NCI-H748 (cell line): ENCODE data around the gene HIGD2B.
"Not testable (repeated sequence)": the region's sequence is repeated elsewhere in the genome, so short reads cannot be mapped to it uniquely, and the experiment has no call there.

Experiments
- DNase-seq: peaks from one replicate; lab custom pipeline; 2025; ENCODE audit not compliant: unreplicated experiment; lab: John Stamatoyannopoulos, UW

HIGD2B gene

GRCh38 chr15:72685925-72686794, at the start of gene HIGD2B, which contains the start of gene BBS4:
HIGD2B (minus strand) TSS chr15:72686182; CDS start chr15:72676374, 9,808 bp downstream.
BBS4 (plus strand) TSS chr15:72686207; CDS start chr15:72686228, 21 bp downstream.
- no peak for DNase-seq

GRCh38 chr15:72735111-72735510, 49.1 kb upstream of the HIGD2B start:
- no peak for DNase-seq

GRCh38 chr15:72733941-72734738, 48.2 kb upstream of the HIGD2B start:
- no peak for DNase-seq

- DNase-seq, result no peak
Measured at GRCh38 chr15:72732516-72732915, 46.5 kb upstream of the HIGD2B start.

- DNase-seq, result no peak
Measured at GRCh38 chr15:72732086-72732485, 46.1 kb upstream of the HIGD2B start.

- DNase-seq, result no peak
Measured at GRCh38 chr15:72728821-72729220, 42.8 kb upstream of the HIGD2B start.

- not testable (repeated sequence) for DNase-seq
Measured at GRCh38 chr15:72728249-72728648, 42.3 kb upstream of the HIGD2B start.

GRCh38 chr15:72727154-72727553, 41.2 kb upstream of the HIGD2B start:
- no peak for DNase-seq

- DNase-seq, result not testable (repeated sequence)
Measured at GRCh38 chr15:72725851-72726250, 39.9 kb upstream of the HIGD2B start.

GRCh38 chr15:72725446-72725845, 39.5 kb upstream of the HIGD2B start:
- no peak for DNase-seq

- DNase-seq, result no peak
Measured at GRCh38 chr15:72724028-72724427, 38.0 kb upstream of the HIGD2B start.

GRCh38 chr15:72722071-72722696, 36.2 kb upstream of the HIGD2B start:
- peak; percentile 50 for DNase-seq

- DNase-seq, result not testable (repeated sequence)
Measured at GRCh38 chr15:72708551-72709303, 22.7 kb upstream of the HIGD2B start.

GRCh38 chr15:72706266-72706665, 20.3 kb upstream of the HIGD2B start:
- no peak for DNase-seq

- DNase-seq, result no peak
Measured at GRCh38 chr15:72700076-72700475, 14.1 kb upstream of the HIGD2B start.

GRCh38 chr15:72698938-72699337, 13.0 kb upstream of the HIGD2B start:
- DNase-seq, result no peak

- no peak for DNase-seq
Measured at GRCh38 chr15:72690938-72691337, 5.0 kb upstream of the HIGD2B start.

- no peak for DNase-seq
Measured at GRCh38 chr15:72688697-72689096, 2.7 kb upstream of the HIGD2B start.

GRCh38 chr15:72685301-72685924, 569 bp downstream of the HIGD2B start:
- DNase-seq, result no peak

GRCh38 chr15:72682772-72683171, 3.2 kb downstream of the HIGD2B start:
- no peak for DNase-seq
